SK-N-SH (cell line): ENCODE results near the gene WWC1. TPM values are rescaled to one million over a fixed set of nuclear protein-coding genes. Genes with fewer than 3 reads are reported as not detected.
A peak's percentile ranks its signal among the peaks of the same experiment; 100 is the strongest.

Source experiments
- CTCF ChIA-PET: fragments of 300-600, 350-600 bp; formaldehyde crosslinking; extraction: SDS; loops from one replicate; lab custom pipeline; 2021; lab: Yijun Ruan, JAX
- POLR2A ChIA-PET: fragments of 350-600 bp; sonication (Branson Sonifier 250); formaldehyde crosslinking; extraction: SDS; loops from one replicate; lab custom pipeline; 2020; ENCODE audit warnings: antibody characterized with exemption, inconsistent platforms; lab: Yijun Ruan, JAX
- DNase-seq: peaks from one replicate; pipeline ENCODE4 v3.0.0; 2012
- H2AFZ ChIP-seq: fragments of 200-600 bp; sonication (generic); 2 replicates; pipeline ENCODE4 v1.8.1; 2016; ENCODE audit warnings: antibody characterized with exemption, mild to moderate bottlenecking, low read depth
- H3F3A ChIP-seq: fragments of 200-600 bp; sonication (generic); replicated peaks from 2 replicates; pipeline ENCODE3; 2016; ENCODE audit warnings: antibody characterized with exemption, mild to moderate bottlenecking; ENCODE audit not compliant: insufficient read depth
- H3K27ac ChIP-seq, 2 experiments: fragments of 200-500 bp in 1 of 2; fragments of 200-600 bp in 1 of 2; sonication (Bioruptor generic) in 1 of 2; sonication (generic), shearing (Covaris generic) in 1 of 2; 2 replicates each; pipeline versions ENCODE4 v1.5.1 to v1.6.1; 2014 to 2016; ENCODE audit warnings: low read depth in 2 of 2, inconsistent platforms in 1 of 2, low read length in 1 of 2, mild to moderate bottlenecking in 1 of 2, mixed read lengths in 1 of 2
- H3K27me3 ChIP-seq: fragments of 200-600 bp; sonication (generic), shearing (Covaris generic); 2 replicates; pipeline ENCODE4 v1.6.1; 2016; ENCODE audit warnings: mixed run types; ENCODE audit not compliant: insufficient read depth
- H3K36me3 ChIP-seq, 2 experiments: fragments of 200-500 bp in 1 of 2; fragments of 200-600 bp in 1 of 2; sonication (Bioruptor generic) in 1 of 2; sonication (generic) in 1 of 2; replicated peaks in 1 of 2; 2 replicates each; pipeline versions ENCODE3 to v1.5.1; 2014 to 2016; ENCODE audit warnings: low read length in 1 of 2, mild to moderate bottlenecking in 1 of 2; ENCODE audit not compliant: insufficient read depth in 2 of 2, control insufficient read depth in 1 of 2
- H3K4me1 ChIP-seq, 2 experiments: fragments of 200-500 bp in 1 of 2; fragments of 200-600 bp in 1 of 2; sonication (Bioruptor generic) in 1 of 2; sonication (generic), shearing (Covaris generic) in 1 of 2; 2 replicates each; pipeline versions ENCODE4 v1.5.1 to v1.6.1; 2014 to 2016; ENCODE audit warnings: low read depth in 1 of 2, low read length in 1 of 2, mixed run types in 1 of 2; ENCODE audit not compliant: insufficient read depth in 2 of 2, control insufficient read depth in 1 of 2
- H3K4me2 ChIP-seq: fragments of 200-600 bp; sonication (generic), shearing (Covaris generic); 2 replicates; pipeline ENCODE4 v1.6.1; 2017; ENCODE audit warnings: mixed run types
- H3K4me3 ChIP-seq, 2 experiments: fragments of 200-500 bp in 1 of 2; fragments of 200-600 bp in 1 of 2; sonication (Bioruptor generic) in 1 of 2; sonication (generic), shearing (Covaris generic) in 1 of 2; 2 replicates each; pipeline versions ENCODE4 v1.5.1 to v1.8.1; 2014 to 2016; ENCODE audit warnings: low read depth in 2 of 2, inconsistent platforms in 1 of 2, low read length in 1 of 2, mild to moderate bottlenecking in 1 of 2, mixed read lengths in 1 of 2, moderate library complexity in 1 of 2
- H3K79me2 ChIP-seq: fragments of 200-600 bp; sonication (generic); 2 replicates; pipeline ENCODE4 v1.8.1; 2017; ENCODE audit warnings: mild to moderate bottlenecking; ENCODE audit not compliant: insufficient read depth
- H3K9ac ChIP-seq: fragments of 200-600 bp; sonication (generic); 2 replicates; pipeline ENCODE4 v1.6.1; 2017; ENCODE audit warnings: mixed run types
- H3K9me2 ChIP-seq: fragments of 200-600 bp; sonication (generic); 2 replicates; pipeline ENCODE4 v1.6.1; 2017; ENCODE audit warnings: mixed run types
- H3K9me3 ChIP-seq: fragments of 200-600 bp; sonication (generic); 2 replicates; pipeline ENCODE4 v1.6.1; 2017; ENCODE audit warnings: mixed run types, mild to moderate bottlenecking, moderate library complexity
- H4K20me1 ChIP-seq: fragments of 200-600 bp; sonication (generic); 2 replicates; pipeline ENCODE4 v1.6.1; 2017; ENCODE audit warnings: mild to moderate bottlenecking, mixed run types; ENCODE audit not compliant: insufficient read depth
- CTCF ChIP-seq: fragments of 200-600 bp; sonication (generic); IDR thresholded peaks from 2 replicates; pipeline ENCODE4 v1.6.1; 2017; ENCODE audit warnings: antibody characterized with exemption, mild to moderate bottlenecking, moderate library complexity
- EP300 ChIP-seq, 2 experiments: IDR thresholded peaks; 2 replicates each; pipeline versions ENCODE4 v1.4.0 to v1.6.1; 2012; ENCODE audit warnings: borderline replicate concordance in 1 of 2, low read depth in 1 of 2, low read length in 1 of 2
- FOXJ3 ChIP-seq: sonication (generic); formaldehyde crosslinking; IDR thresholded peaks from 2 replicates; pipeline ENCODE4 v1.5.1; 2020; ENCODE audit warnings: mild to moderate bottlenecking, missing genetic modification reagents
- FOXM1 ChIP-seq: IDR thresholded peaks from 2 replicates; pipeline ENCODE4 v1.4.0; 2012; ENCODE audit warnings: low read depth, mild to moderate bottlenecking
- IRF3 ChIP-seq: fragments of 150-350 bp; IDR thresholded peaks from 2 replicates; pipeline ENCODE4 v1.6.1; 2016; ENCODE audit warnings: mild to moderate bottlenecking, low read depth, low read length
- MAX ChIP-seq: IDR thresholded peaks from 2 replicates; pipeline ENCODE4 v1.4.0; 2012; ENCODE audit warnings: low read depth
- MXI1 ChIP-seq: IDR thresholded peaks from 2 replicates; pipeline ENCODE4 v1.6.1; 2012; ENCODE audit warnings: mild to moderate bottlenecking, low read depth, low read length, improper control_type of control experiment
- NFIC ChIP-seq: IDR thresholded peaks from 2 replicates; pipeline ENCODE4 v1.4.0; 2012; ENCODE audit warnings: borderline replicate concordance
- NRF1 ChIP-seq: IDR thresholded peaks from 2 replicates; pipeline ENCODE4 v1.6.1; 2012; ENCODE audit warnings: low read depth, mild to moderate bottlenecking, low read length
- PBX3 ChIP-seq: IDR thresholded peaks from 2 replicates; pipeline ENCODE4; 2012
- POLR2AphosphoS5 ChIP-seq: IDR thresholded peaks from 2 replicates; pipeline ENCODE4 v1.6.1; 2012; ENCODE audit warnings: low read depth, low read length
- RXRA ChIP-seq: IDR thresholded peaks from 2 replicates; pipeline ENCODE4 v1.4.0; 2012; ENCODE audit warnings: low read depth, mild to moderate bottlenecking, borderline replicate concordance
- TEAD4 ChIP-seq: IDR thresholded peaks from 2 replicates; pipeline ENCODE4 v1.4.0; 2012; ENCODE audit warnings: mild to moderate bottlenecking, borderline replicate concordance; ENCODE audit not compliant: insufficient read depth
- YY1 ChIP-seq: IDR thresholded peaks from 2 replicates; pipeline ENCODE4 v1.4.0; 2012; ENCODE audit warnings: low read depth, mild to moderate bottlenecking
- ZBTB33 ChIP-seq: IDR thresholded peaks from 2 replicates; pipeline ENCODE4 v1.4.0; 2012; ENCODE audit warnings: low read depth, borderline replicate concordance
- WGBS: methylation state at CpG from one replicate; pipeline ENCODE4 v1.1.6; 2017; ENCODE audit warnings: low lambda C conversion rate; 5-methylcytosine and 5-hydroxymethylcytosine counted together
- polyA plus RNA-seq, 3 experiments: library from polyadenylated mRNA; depleted of rRNA; stranded (reverse); fragments of >200 nt; gene quantifications; 2 replicates each; pipeline ENCODE4 v1.2.3, GENCODE V29; 2012

WWC1 gene
- polyA plus RNA-seq, 1 of the 3 experiments (the other 2 are of a cell fraction): 16.9 TPM

- Histone ChIP-seq H3K36me3 (no peaks in the 10 kb centered on the region), H3K27me3 (no peaks in the 10 kb centered on the region), H4K20me1 (no peaks in the 10 kb centered on the region), H3K4me2 (no peak overlapping the region), H3K27ac (peak overlapping the region in 1 of 2 experiments; percentile 88; a peak in 2 of 4 replicates), H3K9me2 (no peaks in the 10 kb centered on the region)
- POLR2A ChIA-PET: no interaction called here
- WGBS: 83% methylated on average over 11 of the region's 11 CpGs
- DNase-seq: no peak
- no peak for TF ChIP-seq CTCF
- no peak for TF ChIP-seq NFIC
- TF ChIP-seq, all 33 proteins: peak for 0
- Histone ChIP-seq H3F3A (peaks cover 13% of the 10 kb centered on the region), H3K9me3 (no peaks in the 10 kb centered on the region), H3K4me1 (peaks cover 16 to 27% of the 10 kb centered on the region in 2 experiments; a peak in 3 of 4 replicates), H3K4me3 (no peak overlapping the region), H3K79me2 (peaks cover 20% of the 10 kb centered on the region; the same call in 1 of the 2 replicates), H2AFZ (no peak overlapping the region), H3K9ac (no peak overlapping the region)
- CTCF ChIA-PET: interaction anchor here (1.3 kb wide), 1 partner anchor 21 kb away, joined by 4 read pairs; the partner anchor contains the start of gene WWC1
Observed at GRCh38 chr5:168312606-168313295, 21.3 kb downstream of the WWC1 start.

- Histone ChIP-seq H2AFZ (no peak overlapping the region), H3K27ac (peak overlapping the region in 1 of 2 experiments; percentile 88; a peak in 2 of 4 replicates), H3K79me2 (peaks cover 25% of the 10 kb centered on the region), H3K9ac (no peak overlapping the region), H3K4me3 (no peak overlapping the region), H3F3A (peaks cover 13% of the 10 kb centered on the region), H3K9me2 (no peaks in the 10 kb centered on the region), H3K4me2 (no peak overlapping the region), H3K36me3 (no peaks in the 10 kb centered on the region), H3K27me3 (no peaks in the 10 kb centered on the region), H3K4me1 (peaks cover 16 to 27% of the 10 kb centered on the region in 2 experiments; a peak in 3 of 4 replicates), H3K9me3 (no peaks in the 10 kb centered on the region), H4K20me1 (no peaks in the 10 kb centered on the region)
- 88% methylated on average over 7 of the region's 7 CpGs for WGBS
- TF ChIP-seq EP300 (IDR thresholded peaks at IDR 0.05; ENCODE audit: borderline replicate concordance in 1 of 2, low read depth in 1 of 2, low read length in 1 of 2) (no peak), PBX3 (no peak), TEAD4 (no peak), MAX (no peak), NFIC (no peak), FOXM1 (no peak), RXRA (no peak), IRF3 (no peak), NRF1 (no peak), POLR2AphosphoS5 (no peak), FOXJ3 (CRISPR knock-in tag) (no peak), YY1 (no peak), ZBTB33 (no peak), MXI1 (no peak)
- POLR2A ChIA-PET: no interaction called here
- CTCF ChIA-PET: no interaction called here
- DNase-seq: no peak
Observed at GRCh38 chr5:168313596-168314204, 22.3 kb downstream of the WWC1 start.
